Activated CD4-positive, alpha-beta T cell treated with anti-CD3 and anti-CD28 coated beads for 36 hours (primary cell): ENCODE measurements around the gene KRTAP20-4. TPM values are rescaled to one million over a fixed set of nuclear protein-coding genes. Genes with fewer than 3 reads are reported as not detected.

ENCODE experiments used
- ATAC-seq: fragments of 200-7000 bp; cut with Tn5 transposase; one replicate; pipeline ENCODE4 v1.10.0; 2021; ENCODE audit warnings: mild to moderate bottlenecking, moderate library complexity
- CTCF ChIA-PET: fragments of 350-600 bp; sonication (Branson Sonifier 250); formaldehyde crosslinking; loops from one replicate; lab custom pipeline; 2021; ENCODE audit warnings: antibody characterized with exemption; lab: Charles Lee
- POLR2A ChIA-PET: fragments of 350-600 bp; sonication (Branson Sonifier 250); formaldehyde crosslinking; loops from one replicate; lab custom pipeline; 2021; ENCODE audit warnings: antibody characterized with exemption, inconsistent platforms; lab: Charles Lee
- DNase-seq: peaks from one replicate; pipeline ENCODE4 v3.0.0-alpha.2; 2020
- H3K27ac Mint-ChIP-seq: one replicate; pipeline ENCODE4 v1.8.0; 2021; ENCODE audit warnings: mixed read lengths
- H3K27me3 Mint-ChIP-seq: one replicate; pipeline ENCODE4 v1.8.0; 2021; ENCODE audit warnings: mixed read lengths
- H3K36me3 Mint-ChIP-seq: one replicate; pipeline ENCODE4 v1.8.0; 2021; ENCODE audit warnings: low read depth, mixed read lengths
- H3K4me1 Mint-ChIP-seq: one replicate; pipeline ENCODE4 v1.8.0; 2021; ENCODE audit warnings: mixed read lengths
- H3K4me3 Mint-ChIP-seq: one replicate; pipeline ENCODE4 v1.8.0; 2021; ENCODE audit warnings: mild to moderate bottlenecking, moderate library complexity, mixed read lengths
- H3K9me3 Mint-ChIP-seq: one replicate; pipeline ENCODE4 v1.8.0; 2021; ENCODE audit warnings: low read depth, mixed read lengths
- intact Hi-C, 2 experiments: fragments of 100-400 bp; cut with DNase I in 1 of 2; cut with micrococcal nuclease in 1 of 2; formaldehyde crosslinking; loops; one replicate each; pipeline versions ENCODE4 v1.14.2 to v1.15.1; 2022 to 2024; cut with DNase I, micrococcal nuclease
- total RNA-seq, 2 experiments: library from RNA; stranded (reverse); gene quantifications; one replicate each; pipeline ENCODE4 v1.2.3, GENCODE V29; 2021

KRTAP20-4 gene
- total RNA-seq, 2 experiments from 2014 or later: not detected

- no peak for ATAC-seq
- peaks cover 2% of the 10 kb centered on the region for H3K9me3 Mint-ChIP-seq
- no peak overlapping the region for H3K27ac Mint-ChIP-seq
- peaks cover 7% of the 10 kb centered on the region for H3K27me3 Mint-ChIP-seq
- no peaks in the 10 kb centered on the region for H3K4me1 Mint-ChIP-seq
- intact Hi-C loops: no loop called here
- no peaks in the 10 kb centered on the region for H3K36me3 Mint-ChIP-seq
- CTCF ChIA-PET: interaction anchor here (0.7 kb wide), 1 partner anchor 370 kb away, joined by 4 read pairs; no protein-coding TSS in a partner anchor
- DNase-seq: no peak
- POLR2A ChIA-PET: no interaction called here
- H3K4me3 Mint-ChIP-seq: no peak overlapping the region
Measured at GRCh38 chr21:30668776-30669175, 48.3 kb downstream of the KRTAP20-4 start.

Other genes starting within 250 kb of the KRTAP20-4 start
- not detected for gene KRTAP13-2, start 248.4 kb upstream of the KRTAP20-4 start, total RNA-seq
- gene KRTAP13-1, start 224.6 kb upstream of the KRTAP20-4 start, total RNA-seq: not detected
- gene KRTAP13-3, start 194.7 kb upstream of the KRTAP20-4 start, total RNA-seq: not detected
- not detected for gene KRTAP13-4, start 190.4 kb upstream of the KRTAP20-4 start, total RNA-seq
- gene KRTAP15-1, start 180.4 kb upstream of the KRTAP20-4 start, total RNA-seq: not detected
- gene KRTAP19-1, start 140.3 kb upstream of the KRTAP20-4 start, total RNA-seq: not detected
- gene KRTAP19-2, start 133.2 kb upstream of the KRTAP20-4 start, total RNA-seq: not detected
- gene KRTAP19-3, start 128.6 kb upstream of the KRTAP20-4 start, total RNA-seq: not detected
- gene KRTAP19-4, start 123.5 kb upstream of the KRTAP20-4 start, total RNA-seq: not detected
- not detected for gene KRTAP19-5, start 118.5 kb upstream of the KRTAP20-4 start, total RNA-seq
- not detected for gene KRTAP19-6, start 78.8 kb upstream of the KRTAP20-4 start, total RNA-seq
- not detected for gene KRTAP19-7, start 59.3 kb upstream of the KRTAP20-4 start, total RNA-seq
- gene KRTAP22-2, start 30.2 kb upstream of the KRTAP20-4 start, total RNA-seq: not detected
- gene KRTAP6-3, start 28.2 kb upstream of the KRTAP20-4 start, total RNA-seq: not detected
- gene KRTAP6-2, start 21.7 kb upstream of the KRTAP20-4 start, total RNA-seq: not detected
- gene KRTAP22-1, start 19.5 kb upstream of the KRTAP20-4 start, total RNA-seq: not detected
- gene KRTAP6-1, start 6.7 kb upstream of the KRTAP20-4 start, total RNA-seq: not detected
- gene KRTAP20-1, start 4.2 kb upstream of the KRTAP20-4 start, total RNA-seq: not detected
- gene KRTAP20-2, start 14.6 kb downstream of the KRTAP20-4 start, total RNA-seq: not detected
- not detected for gene KRTAP20-3, start 22.2 kb downstream of the KRTAP20-4 start, total RNA-seq
- not detected for gene KRTAP21-3, start 98.2 kb downstream of the KRTAP20-4 start, total RNA-seq
- gene KRTAP21-2, start 126.6 kb downstream of the KRTAP20-4 start, total RNA-seq: not detected
- not detected for gene KRTAP21-1, start 134.8 kb downstream of the KRTAP20-4 start, total RNA-seq
- not detected for gene KRTAP8-1, start 192.6 kb downstream of the KRTAP20-4 start, total RNA-seq
- gene KRTAP7-1, start 209.1 kb downstream of the KRTAP20-4 start, total RNA-seq: not detected